Measurements from ENCODE around the gene MNS1.

- TF ChIP-seq, protein P1, sequence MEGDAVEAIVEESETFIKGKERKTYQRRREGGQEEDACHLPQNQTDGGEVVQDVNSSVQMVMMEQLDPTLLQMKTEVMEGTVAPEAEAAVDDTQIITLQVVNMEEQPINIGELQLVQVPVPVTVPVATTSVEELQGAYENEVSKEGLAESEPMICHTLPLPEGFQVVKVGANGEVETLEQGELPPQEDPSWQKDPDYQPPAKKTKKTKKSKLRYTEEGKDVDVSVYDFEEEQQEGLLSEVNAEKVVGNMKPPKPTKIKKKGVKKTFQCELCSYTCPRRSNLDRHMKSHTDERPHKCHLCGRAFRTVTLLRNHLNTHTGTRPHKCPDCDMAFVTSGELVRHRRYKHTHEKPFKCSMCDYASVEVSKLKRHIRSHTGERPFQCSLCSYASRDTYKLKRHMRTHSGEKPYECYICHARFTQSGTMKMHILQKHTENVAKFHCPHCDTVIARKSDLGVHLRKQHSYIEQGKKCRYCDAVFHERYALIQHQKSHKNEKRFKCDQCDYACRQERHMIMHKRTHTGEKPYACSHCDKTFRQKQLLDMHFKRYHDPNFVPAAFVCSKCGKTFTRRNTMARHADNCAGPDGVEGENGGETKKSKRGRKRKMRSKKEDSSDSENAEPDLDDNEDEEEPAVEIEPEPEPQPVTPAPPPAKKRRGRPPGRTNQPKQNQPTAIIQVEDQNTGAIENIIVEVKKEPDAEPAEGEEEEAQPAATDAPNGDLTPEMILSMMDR (conservative IDR thresholded peaks at IDR 0.05; ENCODE audit: low read depth in 2 of 2), result no peak
- TF ChIP-seq EZH2phosphoT487 (IDR thresholded peaks at IDR 0.05; ENCODE audit: unreplicated experiment) (no peak), POLR2AphosphoS5 (IDR thresholded peaks at IDR 0.05; ENCODE audit: low read depth) (no peak), ZNF331 (CRISPR knock-in tag; IDR thresholded peaks at IDR 0.05; ENCODE audit: low read depth) (no peak), JUNB (IDR thresholded peaks at IDR 0.05; ENCODE audit: unreplicated experiment) (no peak)
Observed at GRCh38 chr15:56460947-56461346, 4.0 kb downstream of the MNS1 start.

Measured in GM23338 (cell line).